ENCODE results near the gene ADIPOR2.

GRCh38 chr12:1690578-1691122, at the start of gene ADIPOR2:
- no peak for TF ChIP-seq CTCF (conservative IDR thresholded peaks at IDR 0.05; ENCODE audit: low read length)
- TF ChIP-seq EZH2phosphoT487 (IDR thresholded peaks at IDR 0.05; ENCODE audit: borderline replicate concordance, low read depth, low read length) = no peak
